ENCODE results near the gene CAP2.
"Not testable (repeated sequence)": the region's sequence is repeated elsewhere in the genome, so short reads cannot be mapped to it uniquely, and the experiment has no call there.

DNA sequence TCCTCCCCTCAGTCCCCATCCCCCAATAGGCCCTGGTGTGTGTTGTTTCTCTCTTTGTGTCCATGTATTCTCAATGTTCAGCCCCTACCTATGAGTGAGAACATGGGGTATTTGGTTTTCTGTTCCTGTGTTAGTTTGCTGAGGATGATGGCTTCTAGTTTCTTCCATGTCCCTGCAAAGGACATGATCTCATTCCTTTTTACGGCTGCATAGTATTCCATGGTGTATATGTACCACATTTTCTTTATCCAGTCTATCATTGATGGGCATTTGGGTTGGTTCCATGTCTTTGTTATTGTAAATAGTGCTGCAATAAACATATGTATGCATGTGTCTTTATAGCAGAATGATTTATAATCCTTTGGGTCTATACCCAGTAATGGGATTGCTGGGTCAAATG, 21.0 kb downstream of the CAP2 start:
- TF ChIP-seq YY1 (IDR thresholded peaks at IDR 0.05; ENCODE audit: insufficient read depth, insufficient read length); ZNF274 (IDR thresholded peaks at IDR 0.05; ENCODE audit: low read depth, low read length); SUZ12 (IDR thresholded peaks at IDR 0.05; ENCODE audit: extremely low read depth, insufficient read depth, insufficient read length): not testable (repeated sequence)
